KMS-11 (cell line): ENCODE measurements around the gene GALNT17.

Source experiments
- H2AFZ ChIP-seq: fragments of 200-600 bp; sonication (generic); 2 replicates; pipeline ENCODE4 v1.6.1; 2016; ENCODE audit warnings: antibody characterized with exemption, mixed run types, low read depth
- H3K27ac ChIP-seq: fragments of 200-600 bp; sonication (generic); 2 replicates; pipeline ENCODE4 v1.6.1; 2016; ENCODE audit warnings: mild to moderate bottlenecking, mixed run types
- H3K27me3 ChIP-seq: fragments of 200-600 bp; sonication (generic); 2 replicates; pipeline ENCODE4 v1.6.1; 2017; ENCODE audit warnings: mild to moderate bottlenecking, low read depth, mixed run types, moderate library complexity; ENCODE audit not compliant: insufficient read depth
- H3K36me3 ChIP-seq: fragments of 200-600 bp; sonication (generic); 2 replicates; pipeline ENCODE4 v1.6.1; 2017; ENCODE audit warnings: mild to moderate bottlenecking, mixed run types; ENCODE audit not compliant: insufficient read depth
- H3K4me1 ChIP-seq: fragments of 200-600 bp; sonication (generic); 2 replicates; pipeline ENCODE4 v1.6.1; 2016; ENCODE audit warnings: mild to moderate bottlenecking, low read depth, mixed run types; ENCODE audit not compliant: poor library complexity, severe bottlenecking
- H3K4me2 ChIP-seq: fragments of 200-600 bp; sonication (generic); 2 replicates; pipeline ENCODE4 v1.7.0; 2016; ENCODE audit warnings: mild to moderate bottlenecking, mixed run types
- H3K4me3 ChIP-seq: fragments of 200-600 bp; sonication (generic); IDR thresholded peaks from 2 replicates; pipeline ENCODE4 v1.6.1; 2017; ENCODE audit warnings: low read depth, low read length, mixed read lengths; ENCODE audit not compliant: insufficient read depth
- H3K79me2 ChIP-seq: fragments of 200-600 bp; sonication (generic); 2 replicates; pipeline ENCODE4 v1.6.1; 2016; ENCODE audit warnings: low read depth, mixed run types; ENCODE audit not compliant: insufficient read depth
- H3K9ac ChIP-seq: fragments of 200-600 bp; sonication (generic); 2 replicates; pipeline ENCODE4 v1.6.1; 2016; ENCODE audit warnings: mild to moderate bottlenecking, mixed run types
- H4K20me1 ChIP-seq: fragments of 200-600 bp; sonication (generic); 2 replicates; pipeline ENCODE4 v1.6.1; 2016; ENCODE audit warnings: mild to moderate bottlenecking, mixed run types; ENCODE audit not compliant: insufficient read depth
- CTCF ChIP-seq: fragments of 200-600 bp; sonication (generic); conservative IDR thresholded peaks from 2 replicates; pipeline ENCODE4 v1.6.1; 2017; ENCODE audit warnings: low read depth, mild to moderate bottlenecking, antibody characterized with exemption, low read length, moderate library complexity, mixed read lengths

Gene GALNT17

GRCh38 chr7:71668572-71668971 lies 536.6 kb downstream of the GALNT17 start:
- no peak overlapping the region for H3K4me2 ChIP-seq
- H3K4me1 ChIP-seq, result no peaks in the 10 kb centered on the region
- no peaks in the 10 kb centered on the region for H3K79me2 ChIP-seq
- no peaks in the 10 kb centered on the region for H4K20me1 ChIP-seq
- no peak overlapping the region for H3K4me3 ChIP-seq
- H3K36me3 ChIP-seq, result no peaks in the 10 kb centered on the region
- no peak overlapping the region for H2AFZ ChIP-seq
- no peak for TF ChIP-seq CTCF
- H3K27ac ChIP-seq, result no peak overlapping the region
- H3K9ac ChIP-seq, result no peak overlapping the region
- H3K27me3 ChIP-seq, result no peaks in the 10 kb centered on the region

DNA sequence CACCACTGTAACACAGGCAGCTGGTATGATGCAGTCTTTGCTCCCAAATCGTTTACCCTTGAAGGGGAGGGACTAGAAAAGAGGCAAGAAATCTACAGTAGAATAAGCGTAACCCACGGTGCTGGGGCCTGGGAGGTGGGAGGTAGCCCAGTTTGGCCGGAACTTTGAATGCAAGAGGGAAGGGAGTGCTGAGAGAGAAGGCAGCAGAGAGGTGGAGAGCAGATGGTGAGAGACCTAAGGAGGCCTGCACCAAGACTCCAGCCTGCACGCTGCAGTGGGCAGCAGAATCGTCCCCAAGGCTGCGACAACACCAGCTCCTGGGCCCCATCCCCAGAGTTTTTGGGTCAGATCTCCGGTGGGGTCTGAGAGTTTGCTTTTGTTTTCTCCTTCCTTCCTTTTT lies 547.5 kb downstream of the GALNT17 start:
- H4K20me1 ChIP-seq, result no peaks in the 10 kb centered on the region
- H3K4me3 ChIP-seq, result no peak overlapping the region
- H3K27ac ChIP-seq, result no peak overlapping the region
- H3K79me2 ChIP-seq, result no peaks in the 10 kb centered on the region
- H3K4me1 ChIP-seq, result no peaks in the 10 kb centered on the region
- H3K27me3 ChIP-seq, result no peaks in the 10 kb centered on the region
- no peak overlapping the region for H3K4me2 ChIP-seq
- no peak for TF ChIP-seq CTCF
- H3K9ac ChIP-seq, result no peak overlapping the region
- H3K36me3 ChIP-seq, result no peaks in the 10 kb centered on the region
- no peak overlapping the region for H2AFZ ChIP-seq

DNA sequence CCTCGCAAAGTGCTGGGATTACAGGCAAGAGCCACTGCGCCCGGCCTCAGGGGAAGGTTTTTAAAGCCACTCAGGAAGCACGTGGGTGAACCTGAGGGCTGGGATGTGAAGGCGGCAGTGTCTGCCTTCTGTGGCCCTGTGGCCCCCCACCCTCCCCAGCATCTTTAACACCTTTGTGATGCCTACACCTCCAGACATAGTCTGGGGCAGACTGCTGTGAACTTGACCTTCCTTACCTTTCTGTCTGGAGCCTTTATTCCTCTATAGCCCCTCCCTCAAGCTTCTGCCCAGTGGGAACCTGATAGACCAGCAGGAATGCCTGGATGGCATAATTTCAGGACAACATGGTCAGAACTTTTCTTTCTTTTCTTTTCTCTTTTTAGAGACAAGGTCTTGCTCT lies 550.2 kb downstream of the GALNT17 start:
- H3K4me1 ChIP-seq, result peaks cover 10% of the 10 kb centered on the region
- TF ChIP-seq CTCF, result no peak
- H3K9ac ChIP-seq, result no peak overlapping the region

GRCh38 chr7:71682841-71683781 lies 551.2 kb downstream of the GALNT17 start:
- Histone ChIP-seq H3K27me3 (no peaks in the 10 kb centered on the region), H3K4me1 (peaks cover 19% of the 10 kb centered on the region), H4K20me1 (no peaks in the 10 kb centered on the region), H2AFZ (no peak overlapping the region), H3K4me3 (no peak overlapping the region), H3K79me2 (no peaks in the 10 kb centered on the region), H3K27ac (no peak overlapping the region), H3K4me2 (no peak overlapping the region), H3K9ac (no peak overlapping the region), H3K36me3 (no peaks in the 10 kb centered on the region)
- TF ChIP-seq CTCF, result no peak

More for the DNA sequence above, 550.2 kb downstream of the GALNT17 start:
- Histone ChIP-seq H3K36me3 (no peaks in the 10 kb centered on the region), H3K4me2 (no peak overlapping the region), H3K4me3 (no peak overlapping the region), H2AFZ (no peak overlapping the region), H3K79me2 (no peaks in the 10 kb centered on the region), H3K27me3 (no peaks in the 10 kb centered on the region), H4K20me1 (no peaks in the 10 kb centered on the region), H3K27ac (no peak overlapping the region)
